ENCODE results near the gene CRYZ.
"Not testable (repeated sequence)": the region's sequence is repeated elsewhere in the genome, so short reads cannot be mapped to it uniquely, and the experiment has no call there.

Gene CRYZ

GRCh38 chr1:74732960-74733603, at the start of gene CRYZ, which contains the start of gene TYW3:
TSS of gene CRYZ (minus strand) at chr1:74733050. CDS start at chr1:74724821, 8,229 bp downstream.
TSS of gene TYW3 (plus strand) at chr1:74733152. CDS start at chr1:74733245, 93 bp downstream.
- peak; percentile 71 to 73 for DNase-seq (ENCODE audit: low read depth in 1 of 2, low spot score in 1 of 2)

GRCh38 chr1:74780594-74780993, 47.7 kb upstream of the CRYZ start:
- no peak for DNase-seq (ENCODE audit: low read depth in 1 of 2, low spot score in 1 of 2)

- no peak for DNase-seq (ENCODE audit: low read depth in 1 of 2, low spot score in 1 of 2)
Measured at GRCh38 chr1:74779750-74780149, 46.9 kb upstream of the CRYZ start.

GRCh38 chr1:74777525-74777924, 44.7 kb upstream of the CRYZ start:
- DNase-seq (ENCODE audit: low read depth in 1 of 2, low spot score in 1 of 2): no peak

- DNase-seq (ENCODE audit: low read depth in 1 of 2, low spot score in 1 of 2): no peak
Measured at GRCh38 chr1:74775735-74776134, 42.9 kb upstream of the CRYZ start.

- no peak for DNase-seq (ENCODE audit: low read depth in 1 of 2, low spot score in 1 of 2)
Measured at GRCh38 chr1:74773582-74773981, 40.7 kb upstream of the CRYZ start.

- no peak for DNase-seq (ENCODE audit: low read depth in 1 of 2, low spot score in 1 of 2)
Measured at GRCh38 chr1:74772945-74773344, 40.1 kb upstream of the CRYZ start.

GRCh38 chr1:74771913-74772515, 39.2 kb upstream of the CRYZ start:
- DNase-seq (ENCODE audit: low read depth in 1 of 2, low spot score in 1 of 2): no peak

- DNase-seq (ENCODE audit: low read depth in 1 of 2, low spot score in 1 of 2): no peak
Measured at GRCh38 chr1:74767490-74767889, 34.6 kb upstream of the CRYZ start.

- DNase-seq (ENCODE audit: low read depth in 1 of 2, low spot score in 1 of 2): no peak
Measured at GRCh38 chr1:74766579-74766978, 33.7 kb upstream of the CRYZ start.

- no peak for DNase-seq (ENCODE audit: low read depth in 1 of 2, low spot score in 1 of 2)
Measured at GRCh38 chr1:74763807-74764206, 31.0 kb upstream of the CRYZ start.

- DNase-seq (ENCODE audit: low read depth in 1 of 2, low spot score in 1 of 2): not testable (repeated sequence)
Measured at GRCh38 chr1:74756650-74757049, 23.8 kb upstream of the CRYZ start.

GRCh38 chr1:74755475-74755874, 22.6 kb upstream of the CRYZ start:
- no peak for DNase-seq (ENCODE audit: low read depth in 1 of 2, low spot score in 1 of 2)

- DNase-seq (ENCODE audit: low read depth in 1 of 2, low spot score in 1 of 2): no peak
Measured at GRCh38 chr1:74753104-74753503, 20.3 kb upstream of the CRYZ start.

- no peak for DNase-seq (ENCODE audit: low read depth in 1 of 2, low spot score in 1 of 2)
Measured at GRCh38 chr1:74748960-74749359, 16.1 kb upstream of the CRYZ start.

GRCh38 chr1:74745247-74745646, 12.4 kb upstream of the CRYZ start:
- DNase-seq (ENCODE audit: low read depth in 1 of 2, low spot score in 1 of 2): not testable (repeated sequence)

GRCh38 chr1:74740307-74740980, 7.6 kb upstream of the CRYZ start:
- DNase-seq (ENCODE audit: low read depth in 1 of 2, low spot score in 1 of 2): not testable (repeated sequence)

- no peak for DNase-seq (ENCODE audit: low read depth in 1 of 2, low spot score in 1 of 2)
Measured at GRCh38 chr1:74737333-74737732, 4.5 kb upstream of the CRYZ start.

- peak in 1 of 2 donors; percentile 8 for DNase-seq (ENCODE audit: low read depth in 1 of 2, low spot score in 1 of 2)
Measured at GRCh38 chr1:74733604-74734484, 994 bp upstream of the CRYZ start.

- DNase-seq (ENCODE audit: low read depth in 1 of 2, low spot score in 1 of 2): not testable (repeated sequence)
Measured at GRCh38 chr1:74732071-74732946, 541 bp downstream of the CRYZ start.

Data from activated T-helper 1 cell treated with anti-CD3 and anti-CD28 coated beads, Interleukin-2, amount 50 U/mL, for 16 hours (primary cell).